Ishikawa (cell line): ENCODE data around the gene WNK2.

ENCODE experiments used
- CEBPB ChIP-seq: IDR thresholded peaks from 2 replicates; pipeline ENCODE4 v1.6.1; 2012
- CREB1 ChIP-seq: IDR thresholded peaks from 2 replicates; pipeline ENCODE4 v1.6.1; 2012; ENCODE audit warnings: low read depth
- EGR1 ChIP-seq: IDR thresholded peaks from 2 replicates; pipeline ENCODE4 v1.6.1; 2012
- EP300 ChIP-seq: IDR thresholded peaks from 2 replicates; pipeline ENCODE4 v1.6.1; 2012; ENCODE audit warnings: borderline replicate concordance
- FOXM1 ChIP-seq: IDR thresholded peaks from 2 replicates; pipeline ENCODE4 v1.6.1; 2012; ENCODE audit warnings: low read depth, borderline replicate concordance
- MAX ChIP-seq: IDR thresholded peaks from 2 replicates; pipeline ENCODE4 v1.6.1; 2012
- NFIC ChIP-seq: IDR thresholded peaks from 2 replicates; pipeline ENCODE4 v1.6.1; 2012
- RAD21 ChIP-seq: IDR thresholded peaks from 2 replicates; pipeline ENCODE4 v1.6.1; 2012; ENCODE audit warnings: low read depth
- REST ChIP-seq: IDR thresholded peaks from 2 replicates; pipeline ENCODE4 v1.6.1; 2012; ENCODE audit warnings: low read depth, mild to moderate bottlenecking
- TAF1 ChIP-seq: IDR thresholded peaks from 2 replicates; pipeline ENCODE4 v1.6.1; 2012; ENCODE audit warnings: low read depth, mild to moderate bottlenecking
- TCF12 ChIP-seq: IDR thresholded peaks from 2 replicates; pipeline ENCODE4 v1.6.1; 2012; ENCODE audit warnings: low read depth
- TEAD4 ChIP-seq: IDR thresholded peaks from 2 replicates; pipeline ENCODE4 v1.6.1; 2012
- USF1 ChIP-seq: IDR thresholded peaks from 2 replicates; pipeline ENCODE4 v1.6.1; 2012
- YY1 ChIP-seq: IDR thresholded peaks from 2 replicates; pipeline ENCODE4 v1.6.1; 2012; ENCODE audit warnings: low read depth
- ZBTB7A ChIP-seq: IDR thresholded peaks from 2 replicates; pipeline ENCODE4 v1.6.1; 2012; ENCODE audit warnings: low read depth

WNK2 gene

GRCh38 chr9:93207326-93207814 lies 23.4 kb downstream of the WNK2 start:
- no peak for TF ChIP-seq RAD21
- TF ChIP-seq CREB1 = no peak
- TF ChIP-seq TAF1 = no peak
- TF ChIP-seq NFIC = no peak
- TF ChIP-seq EGR1 = no peak
- no peak for TF ChIP-seq TEAD4
- TF ChIP-seq CEBPB = no peak
- TF ChIP-seq MAX = no peak
- TF ChIP-seq YY1 = no peak
- no peak for TF ChIP-seq TCF12
- TF ChIP-seq ZBTB7A = no peak
- no peak for TF ChIP-seq EP300
- TF ChIP-seq USF1 = no peak
- TF ChIP-seq REST = no peak
- no peak for TF ChIP-seq FOXM1

- TF ChIP-seq USF1 (no peak), MAX (no peak), REST (no peak), RAD21 (no peak), ZBTB7A (no peak), EP300 (no peak), YY1 (no peak), EGR1 (no peak), CEBPB (no peak), TAF1 (no peak), NFIC (no peak), FOXM1 (no peak)
Observed at GRCh38 chr9:93207860-93208734, 24.2 kb downstream of the WNK2 start.

GRCh38 chr9:93209097-93209496 lies 25.2 kb downstream of the WNK2 start:
- TF ChIP-seq YY1 (no peak), TCF12 (no peak), TAF1 (no peak), EGR1 (no peak), FOXM1 (no peak), MAX (no peak), REST (no peak), CEBPB (no peak), TEAD4 (no peak), USF1 (no peak), NFIC (no peak), CREB1 (no peak), RAD21 (no peak), ZBTB7A (no peak)
